Left hindlimb (tissue), 1 donor: ENCODE data around the gene FBXW12.
A peak's percentile ranks its signal among the peaks of the same experiment; 100 is the strongest.

Experiments
- DNase-seq: peaks from one replicate; pipeline ENCODE4 v3.0.0-alpha.2; 2018

The FBXW12 gene

DNA sequence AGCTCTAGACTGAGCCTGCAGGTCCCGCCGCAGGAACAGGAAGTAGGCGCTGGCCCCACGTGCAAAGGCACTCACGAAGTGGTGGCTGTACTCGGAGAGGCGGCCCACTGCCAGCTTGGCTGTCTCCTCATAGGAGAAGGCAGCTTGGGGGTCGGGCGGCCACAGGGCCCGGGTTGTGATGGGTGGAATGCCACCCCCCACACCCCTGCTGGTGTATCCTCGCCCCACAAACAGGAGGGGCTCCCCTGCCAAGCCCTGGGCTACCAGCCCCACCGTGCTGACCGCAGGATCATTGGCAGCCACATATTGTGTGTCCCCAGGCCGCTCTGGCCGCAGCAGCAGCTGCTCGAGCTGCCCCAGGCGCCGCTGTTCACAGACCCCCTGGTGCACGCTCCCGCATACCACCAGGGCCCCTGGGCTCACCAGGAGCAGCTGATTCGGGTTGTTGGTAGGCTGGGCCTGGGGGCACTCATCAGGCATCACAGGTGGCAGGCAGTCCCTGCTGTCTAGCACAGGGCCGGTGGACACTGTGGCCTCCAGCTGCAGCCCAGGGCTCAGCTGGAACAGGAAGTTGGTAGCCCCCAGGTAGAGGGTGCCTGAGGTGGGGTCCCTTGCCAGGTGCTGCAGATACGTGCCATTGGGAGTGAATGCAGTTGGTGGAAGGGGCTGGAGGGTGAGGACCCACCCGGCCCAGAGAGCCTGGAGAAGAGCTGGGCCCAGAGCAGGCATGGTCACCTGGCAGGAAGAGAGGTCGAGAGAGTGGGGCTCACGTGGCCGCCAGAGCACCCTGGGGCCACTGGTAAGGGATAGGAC, 52.1 kb downstream of the FBXW12 start:
- no peak for DNase-seq

DNA sequence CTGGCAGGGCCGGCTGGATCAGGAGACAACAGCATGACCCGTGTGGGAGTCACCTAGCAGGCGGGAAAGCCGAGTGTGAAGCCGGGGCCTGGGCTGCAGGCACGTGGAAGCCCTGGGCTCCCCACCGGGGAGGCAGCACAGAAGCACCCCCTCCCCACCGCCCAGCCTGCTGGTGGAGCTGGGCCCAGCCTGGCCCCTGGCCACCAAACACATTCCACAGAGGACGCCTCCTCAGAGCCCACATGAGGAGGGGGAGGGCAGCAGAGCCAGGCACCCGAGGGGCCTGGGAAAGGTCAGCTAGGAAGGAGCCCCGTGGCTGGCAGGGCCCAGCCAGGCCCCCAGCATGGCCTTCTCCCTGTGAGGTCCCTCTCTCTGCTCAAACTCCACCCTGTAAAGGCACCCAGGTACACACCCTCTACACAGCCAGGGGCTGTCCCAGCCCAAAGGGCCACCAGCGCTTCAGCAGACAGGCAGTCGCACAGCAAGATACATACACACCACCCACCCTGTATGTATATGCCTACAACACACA, 53.3 kb downstream of the FBXW12 start:
- peak; percentile 59 for DNase-seq

DNA sequence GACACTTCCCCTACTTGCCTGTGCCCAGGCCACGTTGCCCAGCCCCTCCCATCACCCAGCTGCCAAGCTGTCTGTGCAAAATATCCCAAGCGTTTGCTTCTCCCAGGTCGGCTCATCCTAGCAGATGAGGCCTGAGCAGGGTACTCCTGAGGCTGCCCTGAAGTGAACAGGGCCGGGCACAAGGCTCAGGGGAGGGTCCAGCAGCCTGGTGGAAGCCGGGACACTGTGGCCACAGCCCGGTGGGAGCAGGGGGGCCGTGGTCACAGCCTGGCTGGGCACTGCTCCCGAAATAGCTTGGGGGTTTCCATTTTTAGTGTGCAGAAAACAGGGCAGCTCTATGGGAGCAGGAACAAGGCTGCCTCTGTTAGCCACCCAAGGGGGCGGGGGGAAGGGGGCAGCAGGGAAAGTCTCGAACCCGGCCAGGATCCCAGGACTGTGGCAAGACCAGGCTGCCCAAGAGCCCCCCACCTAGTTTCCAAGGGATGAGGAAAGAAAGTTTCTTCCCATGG, 54.4 kb downstream of the FBXW12 start:
- peak; percentile 85 for DNase-seq

DNA sequence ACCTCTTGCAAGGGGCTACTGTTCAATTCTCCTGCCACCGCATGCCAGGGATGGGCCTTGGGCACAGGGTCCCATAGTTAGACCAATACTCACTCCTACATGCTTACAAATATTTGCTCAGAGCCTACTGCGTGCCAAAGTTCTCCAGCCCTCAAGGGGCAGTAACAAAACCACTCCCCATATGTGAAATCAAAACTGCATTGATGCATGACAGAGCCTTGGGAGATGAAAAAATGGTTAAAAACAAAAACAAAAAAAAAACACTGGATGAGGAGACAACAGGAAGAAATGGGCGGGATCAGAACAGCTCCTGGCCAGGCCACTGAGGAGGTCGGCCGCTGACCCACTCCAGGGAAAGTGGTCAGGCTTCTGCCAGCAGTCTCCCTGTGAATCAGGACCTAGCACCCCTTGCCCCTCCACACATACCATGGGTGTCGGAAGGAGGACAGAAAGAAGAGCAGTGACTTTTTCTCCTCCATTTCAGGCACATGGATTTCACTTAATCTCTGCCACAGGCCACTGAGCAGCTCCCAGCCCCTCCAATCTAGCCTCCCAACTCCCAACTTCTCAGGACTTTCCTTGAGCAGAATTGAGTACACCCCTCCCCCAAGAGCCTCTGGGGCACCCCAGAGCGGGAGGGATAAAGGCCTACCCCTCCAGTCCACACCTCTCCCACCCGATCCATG, 55.1 kb downstream of the FBXW12 start:
- no peak for DNase-seq

DNA sequence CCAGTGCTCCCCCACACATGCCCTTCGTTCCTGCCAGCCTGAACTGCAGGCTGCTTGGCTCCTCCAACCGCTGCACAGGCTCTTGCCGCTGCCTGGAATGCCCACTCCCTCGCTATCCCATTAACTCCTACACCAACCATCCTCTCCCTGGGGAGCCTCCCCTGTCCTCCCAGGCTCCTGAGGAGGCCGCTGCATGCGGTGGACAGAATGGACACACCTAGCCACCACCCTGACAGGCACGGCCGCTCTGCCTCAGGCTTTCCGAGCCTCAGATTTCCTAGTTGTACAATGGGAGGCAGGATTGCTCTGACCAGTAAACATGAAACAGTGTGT, 55.6 kb downstream of the FBXW12 start:
- DNase-seq: peak; percentile 31

DNA sequence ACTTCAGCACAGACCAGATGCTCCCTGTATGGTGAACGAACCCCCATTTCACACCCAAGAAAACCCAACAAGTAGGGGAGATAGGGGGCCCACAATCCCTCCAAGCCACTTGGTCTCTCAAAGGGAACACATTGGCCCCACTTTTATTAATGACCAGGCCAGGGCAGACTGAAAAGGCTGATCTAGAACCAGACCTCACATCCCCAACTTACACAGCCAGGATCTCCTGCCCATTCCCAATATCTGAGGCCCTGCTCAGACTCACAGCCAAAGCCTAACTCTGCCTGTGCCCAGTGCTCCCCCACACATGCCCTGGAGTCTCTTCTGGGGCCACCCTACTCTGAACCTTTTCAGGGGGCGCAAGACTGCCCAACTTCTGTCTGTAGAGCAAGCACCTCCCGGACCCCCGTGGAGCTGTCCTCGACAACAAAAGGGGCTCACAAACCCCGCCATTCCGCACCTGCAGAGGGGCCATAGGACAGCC, 56.1 kb downstream of the FBXW12 start:
- DNase-seq: no peak

DNA sequence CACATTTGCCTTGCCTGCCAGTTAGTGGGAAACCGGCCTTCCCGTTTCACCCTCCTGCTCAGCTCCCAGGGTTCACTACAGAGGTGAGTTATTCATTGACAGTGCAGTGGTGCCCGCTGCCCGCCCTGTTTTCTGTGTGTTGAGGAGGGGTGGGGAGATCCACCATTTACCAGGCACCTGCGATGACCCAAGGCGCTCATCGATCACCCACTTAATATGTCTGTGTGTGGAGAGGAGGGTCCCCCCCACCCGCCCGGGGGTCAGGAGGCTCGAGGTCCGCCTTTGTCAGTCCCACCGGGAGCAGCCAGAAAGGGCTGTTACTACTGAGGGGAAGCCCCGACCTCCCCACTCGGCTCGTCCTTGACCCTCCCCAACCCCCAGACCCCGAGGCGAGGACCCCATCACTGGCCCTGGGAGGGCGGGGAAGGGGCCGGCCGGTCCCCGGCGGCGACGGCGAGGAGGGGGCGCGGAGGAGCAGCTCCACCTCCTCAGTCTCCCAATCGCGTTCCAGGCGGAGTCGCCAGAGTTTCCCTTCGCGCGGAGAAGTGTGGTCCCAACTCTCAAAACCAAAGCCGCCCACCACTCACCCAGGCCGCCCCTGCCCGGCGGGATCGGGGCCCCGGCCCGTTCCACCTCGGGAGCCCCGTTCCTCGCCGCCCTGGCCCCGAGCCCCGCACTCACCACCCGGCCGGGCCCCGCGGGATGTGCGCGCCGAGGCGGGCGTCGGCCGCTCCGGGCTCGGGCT, 56.7 kb downstream of the FBXW12 start:
- DNase-seq: peak; percentile 81

DNA sequence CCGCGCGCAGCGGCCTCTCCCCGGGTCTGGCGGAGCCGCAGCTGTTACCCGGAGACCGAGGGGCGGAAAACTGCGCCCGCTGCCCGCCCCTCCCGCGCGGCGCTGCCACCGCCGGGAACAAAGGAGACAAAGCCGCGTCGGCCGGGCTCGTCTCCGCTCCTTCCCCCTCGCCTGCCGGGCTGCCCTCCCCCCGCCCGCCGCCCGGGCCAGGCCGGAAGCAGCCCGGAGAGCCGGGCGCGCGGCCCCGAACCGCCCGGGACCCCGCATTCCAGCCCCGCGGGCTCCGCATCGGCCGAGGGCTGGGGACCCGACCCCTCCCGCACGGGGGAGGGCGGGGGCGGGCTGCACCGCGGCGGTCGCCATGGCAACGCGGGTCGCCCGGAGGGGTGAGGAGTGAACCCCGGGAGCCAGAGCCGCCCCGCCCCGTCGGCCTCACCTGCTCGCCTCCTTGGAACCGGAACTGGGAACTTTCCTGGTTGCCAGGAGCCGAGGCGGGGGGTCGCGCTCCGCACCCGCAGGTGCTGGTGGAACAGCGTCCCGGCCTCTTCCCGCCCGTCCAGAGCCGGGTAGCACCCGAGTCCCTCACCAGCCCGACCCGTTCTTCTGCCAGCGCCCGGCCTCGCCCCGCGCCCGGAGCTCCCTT, 57.4 kb downstream of the FBXW12 start:
- peak; percentile 67 for DNase-seq

DNA sequence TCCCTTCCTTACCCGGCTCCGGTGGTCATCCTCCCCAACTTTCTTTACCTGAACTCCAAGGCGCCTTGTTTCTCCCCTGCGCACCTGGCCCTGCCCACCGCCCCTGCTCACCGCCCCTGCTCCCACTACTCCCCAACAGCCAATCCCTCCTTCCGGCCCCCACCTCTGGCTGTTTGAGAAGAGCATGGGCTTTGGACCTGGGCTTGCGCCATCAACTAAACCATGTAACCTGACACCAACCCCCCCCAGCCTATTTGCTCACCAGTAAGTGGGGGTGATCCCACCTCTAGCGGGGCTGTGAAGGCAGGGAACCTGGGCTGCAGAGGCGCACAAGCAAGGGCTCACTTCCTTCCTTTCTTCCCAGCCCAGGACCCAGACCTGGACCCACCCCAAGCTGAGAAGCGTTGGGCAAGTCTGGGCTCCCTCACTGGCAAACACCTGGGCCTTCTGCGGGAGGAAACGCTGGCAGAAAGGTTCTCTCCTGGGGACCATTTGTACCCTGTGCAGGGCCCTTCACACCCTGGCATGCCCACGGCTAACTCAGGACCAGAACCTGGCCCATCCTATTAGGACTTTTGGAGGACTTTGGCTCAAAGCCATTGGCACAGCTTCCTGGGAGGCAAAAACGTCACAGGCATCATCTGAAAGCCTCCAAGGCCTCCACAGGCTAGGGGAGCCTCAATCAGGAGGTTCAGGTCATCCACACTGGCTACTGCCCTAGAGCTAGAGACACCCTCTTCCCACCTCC, 58.1 kb downstream of the FBXW12 start, which contains the start of gene PLXNB1:
Gene PLXNB1 (minus strand): TSS at position 127 of the 748 bp plus-strand sequence. CDS start 5,475 bp downstream, outside the sequence.
- peak; percentile 76 for DNase-seq

DNA sequence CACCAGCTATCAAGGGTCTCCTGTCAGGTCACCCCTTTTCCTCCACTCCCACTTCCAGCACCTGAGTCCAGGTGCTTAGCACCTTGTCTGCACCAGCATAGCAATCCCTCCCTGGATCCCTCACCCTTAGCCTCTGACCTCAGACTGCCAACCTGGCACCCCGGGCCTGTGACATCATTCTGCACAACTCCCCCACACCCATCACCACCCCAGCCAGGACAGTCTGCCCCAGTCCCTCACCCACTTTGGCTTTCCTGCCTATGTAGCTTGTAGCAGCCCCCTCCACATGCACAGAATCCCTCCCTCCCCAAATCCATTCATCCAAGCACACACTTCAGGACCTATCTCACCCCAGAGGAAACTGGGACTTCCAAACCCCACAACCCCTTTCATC, 58.7 kb downstream of the FBXW12 start:
- peak; percentile 22 for DNase-seq

DNA sequence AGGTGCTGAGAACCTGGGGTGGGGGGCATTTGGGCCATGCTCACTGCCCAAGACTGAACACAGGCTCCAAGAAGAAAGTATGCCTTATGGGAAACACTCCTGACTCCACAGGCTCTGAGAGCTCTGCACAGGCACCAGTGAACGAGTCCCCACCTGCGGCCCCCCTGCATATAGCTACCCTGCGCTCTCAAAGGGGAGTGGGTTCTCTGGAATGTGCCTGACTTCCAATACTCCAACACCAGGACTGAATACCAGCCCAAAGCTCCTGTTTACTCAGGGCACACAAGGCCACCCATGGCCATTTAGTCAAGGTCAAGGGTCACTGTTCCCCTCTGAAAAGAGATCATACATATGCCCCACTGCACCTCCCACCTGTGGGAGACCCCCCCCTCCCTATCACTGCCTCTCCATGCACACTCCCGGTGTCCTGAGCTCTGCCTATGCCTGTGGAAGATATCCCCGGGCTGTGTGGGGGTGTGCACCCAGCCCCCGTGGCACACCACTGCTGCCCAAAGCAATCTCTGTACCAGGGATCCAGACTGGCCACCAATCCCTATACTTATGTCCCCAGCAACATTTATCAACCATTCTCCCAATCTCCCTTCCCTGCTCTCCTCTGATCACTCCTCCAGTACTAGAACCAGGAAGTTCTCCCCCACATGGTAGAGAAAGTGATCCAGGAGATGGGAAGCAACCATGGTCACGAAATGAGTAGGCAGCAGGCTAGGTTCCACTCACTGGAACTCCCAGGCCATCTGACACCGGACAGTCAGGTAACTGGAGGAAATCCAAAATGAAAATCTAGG, 59.4 kb downstream of the FBXW12 start:
- peak; percentile 23 for DNase-seq

DNA sequence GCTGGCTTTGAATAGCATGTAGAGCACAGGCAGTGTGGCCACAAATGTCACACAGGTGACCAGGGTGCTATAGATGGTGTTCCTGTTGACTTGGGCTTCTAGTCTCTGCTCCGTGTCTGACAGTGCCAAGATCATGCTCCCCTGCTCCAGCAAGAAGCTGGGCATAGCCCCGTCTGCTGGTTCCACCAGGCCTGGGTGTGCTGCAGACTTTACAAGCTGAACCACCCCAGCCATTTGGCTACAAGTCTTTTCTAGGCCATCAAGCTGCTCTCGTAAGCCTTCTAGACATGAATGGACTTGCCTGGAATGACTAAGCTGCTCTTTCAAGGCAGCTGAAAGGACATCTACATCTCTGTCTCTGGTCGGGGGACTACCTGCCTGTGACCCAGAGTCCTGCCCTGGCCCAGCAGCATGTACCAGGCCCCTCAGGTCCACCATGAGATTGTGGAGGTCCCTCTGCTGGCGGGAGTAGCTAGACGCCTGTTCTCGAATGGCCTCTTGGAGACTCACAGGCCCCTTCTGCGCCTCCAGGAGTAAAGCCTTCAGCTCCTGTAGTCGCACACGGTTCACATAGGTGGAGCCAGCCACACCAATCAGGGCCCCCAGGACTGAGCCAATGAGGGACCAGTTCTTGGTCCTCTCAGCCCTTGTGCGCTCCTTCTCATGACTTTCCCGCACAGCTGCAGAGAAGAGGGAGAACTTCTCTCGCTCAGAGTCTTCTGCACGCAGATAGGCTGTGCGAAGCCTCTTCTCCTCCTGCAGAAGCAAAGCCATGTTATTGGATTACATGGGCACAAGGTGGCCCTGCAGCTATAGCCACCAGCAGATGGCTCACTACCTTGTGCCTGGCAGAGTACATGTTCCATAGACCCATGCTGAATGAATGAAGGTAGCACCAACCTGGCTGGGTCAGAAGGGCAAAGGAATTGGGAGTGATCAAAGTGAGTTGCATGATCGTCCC, 60.7 kb downstream of the FBXW12 start:
- DNase-seq: no peak

DNA sequence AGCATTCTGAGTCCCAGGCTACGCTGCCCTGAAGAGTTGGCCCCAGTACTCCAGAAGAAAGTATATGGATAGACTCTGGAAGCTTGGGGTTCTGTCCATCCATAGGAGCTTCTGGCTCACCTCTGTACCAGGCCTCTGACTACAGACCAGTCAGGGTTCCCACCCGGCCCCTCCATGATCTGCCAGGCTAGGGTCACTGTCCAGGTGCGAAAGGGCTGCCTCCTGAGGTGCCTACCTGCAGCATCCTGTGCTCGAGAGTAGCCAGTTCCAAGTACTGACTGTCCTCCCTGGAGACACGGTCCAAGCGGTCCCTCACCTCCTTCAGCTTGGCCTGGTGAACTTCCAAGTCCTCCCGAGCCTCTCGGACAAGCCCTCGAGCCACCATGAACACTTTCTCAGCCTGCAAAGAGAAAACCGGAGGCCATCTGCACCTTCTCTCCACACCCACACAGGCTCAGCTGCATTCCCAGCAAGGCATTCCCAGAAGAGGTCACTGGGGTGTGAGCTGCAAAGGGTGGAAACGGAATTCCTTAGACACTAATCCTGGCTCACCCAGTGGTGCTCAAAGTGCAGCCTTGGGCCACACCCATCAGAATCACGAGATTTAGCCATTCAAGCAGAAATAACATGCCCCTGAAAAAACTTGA, 61.6 kb downstream of the FBXW12 start:
- DNase-seq: no peak

DNA sequence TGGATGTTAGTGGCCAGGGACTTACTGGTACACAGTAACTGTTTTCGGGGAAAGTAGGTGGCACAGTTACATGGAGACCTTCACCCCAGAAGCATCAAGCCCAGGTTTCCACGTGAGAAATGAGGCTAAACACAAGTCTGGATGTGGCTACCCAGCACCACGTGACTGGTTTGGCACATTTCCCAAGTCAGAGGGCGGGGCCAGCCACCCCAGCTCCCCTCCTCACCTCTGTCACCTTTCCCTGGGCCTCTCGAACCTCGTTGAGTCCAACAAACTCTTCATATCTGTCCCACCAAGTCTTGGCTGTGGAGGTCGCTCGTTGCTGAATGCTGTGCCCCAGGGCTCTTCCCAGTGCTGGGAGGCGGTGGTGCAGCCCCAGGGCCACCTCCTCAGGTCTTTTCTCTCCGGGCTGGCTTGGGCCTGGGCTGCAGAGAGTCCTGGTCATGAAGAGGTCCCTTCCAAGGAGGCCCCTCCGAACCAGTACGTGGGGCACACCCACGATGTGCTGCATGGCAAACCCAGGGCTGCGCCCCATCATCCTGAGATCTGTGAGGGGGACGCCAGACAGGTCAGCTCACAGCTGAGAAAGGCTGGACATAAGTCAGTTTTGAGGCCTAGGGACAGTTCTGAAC, 62.7 kb downstream of the FBXW12 start:
- DNase-seq: no peak

DNA sequence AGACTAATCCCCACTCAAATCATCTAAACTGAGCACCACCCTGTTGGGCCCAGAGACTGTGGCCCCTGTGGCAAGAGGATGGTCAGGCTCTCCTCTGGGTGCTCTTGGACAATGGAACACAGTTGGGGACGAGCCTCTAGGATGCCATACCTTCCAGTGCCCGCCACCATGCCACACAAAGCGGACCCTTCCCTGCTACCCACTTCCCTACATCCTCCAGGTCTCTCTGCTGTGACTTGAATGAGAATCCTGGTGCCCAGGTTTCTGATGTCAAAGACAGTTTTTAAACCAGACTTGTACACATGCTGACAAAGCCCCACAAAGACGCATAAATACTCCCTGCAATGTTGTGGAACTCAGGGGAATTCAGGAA, 63.2 kb downstream of the FBXW12 start:
- no peak for DNase-seq

DNA sequence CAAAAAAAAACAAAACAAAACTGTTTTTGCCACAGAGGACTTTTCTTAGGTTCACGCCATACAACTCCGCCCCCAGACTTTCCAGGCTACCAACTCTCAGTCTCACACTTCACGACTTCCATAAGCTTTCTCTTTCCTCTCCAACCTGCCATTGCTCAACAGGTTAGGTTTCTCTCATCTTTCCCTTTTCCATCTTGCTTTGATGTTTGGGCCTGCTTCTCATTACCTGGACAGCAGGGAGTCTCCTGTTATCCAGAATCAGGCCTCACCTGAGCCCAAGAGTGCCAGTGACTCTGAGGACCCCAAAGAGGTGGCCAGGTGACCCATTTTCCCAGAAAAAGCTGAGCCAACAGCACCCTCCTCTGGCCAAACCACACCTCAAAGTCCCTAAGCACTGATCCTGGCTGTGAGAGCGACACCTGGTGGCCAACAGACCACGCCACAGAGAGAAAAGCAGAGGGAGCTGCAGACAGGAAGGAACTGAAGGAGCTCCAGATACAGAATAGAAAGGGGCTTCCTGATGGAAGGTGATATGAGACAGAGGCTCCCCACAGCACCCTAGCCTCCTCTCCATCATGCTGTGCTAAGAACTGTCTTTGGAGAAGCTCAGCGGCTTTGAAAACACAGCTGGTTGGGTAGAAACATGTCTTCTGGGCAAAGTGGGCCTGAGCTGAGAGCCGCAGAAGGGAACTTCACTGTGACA, 63.9 kb downstream of the FBXW12 start:
- DNase-seq: peak; percentile 81

DNA sequence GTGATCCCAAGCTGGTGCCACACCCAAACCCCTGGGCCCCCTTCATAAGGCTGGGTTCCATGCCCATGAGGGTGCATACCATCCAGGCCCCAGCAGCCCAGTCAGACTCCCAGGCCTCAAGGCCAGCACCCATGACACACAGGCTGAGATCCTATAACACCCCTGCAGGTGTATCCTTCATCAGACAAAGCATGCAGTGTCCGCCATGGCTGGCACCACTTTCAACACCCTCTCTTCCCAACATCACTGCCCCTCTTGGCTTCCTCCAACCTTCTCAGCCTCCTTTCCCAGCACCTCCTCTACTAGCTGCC, 64.4 kb downstream of the FBXW12 start:
- DNase-seq: no peak

DNA sequence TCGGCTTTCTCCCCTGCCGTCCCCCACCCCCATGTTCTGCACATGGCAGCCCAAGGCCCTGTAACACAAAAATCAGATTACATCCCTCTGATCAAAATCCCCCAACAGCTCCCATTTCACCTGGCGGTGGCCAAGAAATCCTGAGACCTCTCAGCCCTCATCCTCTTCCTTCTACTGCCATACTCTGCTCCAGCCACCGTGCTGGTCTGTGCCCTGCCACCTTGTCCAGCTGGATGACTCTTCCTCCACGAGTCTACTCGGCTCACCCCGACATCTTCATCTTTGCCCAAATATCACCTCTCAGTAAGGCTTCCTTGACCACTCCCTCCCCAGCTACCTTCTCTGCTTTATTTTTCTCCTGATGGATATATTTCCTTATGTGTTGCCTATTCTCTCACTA, 64.8 kb downstream of the FBXW12 start:
- DNase-seq: no peak
